Stimulated activated CD4-positive, alpha-beta T cell treated with anti-CD3 and anti-CD28 coated beads, Interleukin-15, amount 100 ng/mL, for 48 hours (primary cell): ENCODE measurements around the gene TMEM248.
"Not testable (repeated sequence)": the region's sequence is repeated elsewhere in the genome, so short reads cannot be mapped to it uniquely, and the experiment has no call there.

Experiments
- DNase-seq, 2 donors: peaks; one replicate each; pipeline ENCODE4 v3.0.0-alpha.2; 2020; ENCODE audit warnings: low read depth in 2 of 2

TMEM248 gene

GRCh38 chr7:67000601-67001258 lies 79.7 kb downstream of the TMEM248 start:
- not testable (repeated sequence) for DNase-seq

GRCh38 chr7:67004145-67004544 lies 83.1 kb downstream of the TMEM248 start:
- not testable (repeated sequence) for DNase-seq

- no peak for DNase-seq
Observed at GRCh38 chr7:67006965-67007364, 85.9 kb downstream of the TMEM248 start.
